ENCODE measurements around the gene LCA5L.
"Not testable (repeated sequence)": the region's sequence is repeated elsewhere in the genome, so short reads cannot be mapped to it uniquely, and the experiment has no call there.

LCA5L gene

GRCh38 chr21:39451332-39452206, 6.0 kb upstream of the LCA5L start, which contains the start of gene SH3BGR:
Gene SH3BGR, plus strand, starts transcription at chr21:39451970. Its CDS starts 127 bp downstream, at chr21:39452097.
- DNase-seq (ENCODE audit: low spot score), result no peak

- no peak for DNase-seq (ENCODE audit: low spot score)
Observed at GRCh38 chr21:39447264-39447663, 1.7 kb upstream of the LCA5L start.

- peak; percentile 35 for DNase-seq (ENCODE audit: low spot score)
Observed at GRCh38 chr21:39444421-39445180, 977 bp downstream of the LCA5L start.

- DNase-seq (ENCODE audit: low spot score), result peak; percentile 78
Observed at GRCh38 chr21:39441502-39442475, 3.8 kb downstream of the LCA5L start.

GRCh38 chr21:39439232-39439631, 6.3 kb downstream of the LCA5L start:
- DNase-seq (ENCODE audit: low spot score), result no peak

GRCh38 chr21:39434950-39435349, 10.6 kb downstream of the LCA5L start:
- DNase-seq (ENCODE audit: low spot score), result no peak

GRCh38 chr21:39430954-39431353, 14.6 kb downstream of the LCA5L start:
- no peak for DNase-seq (ENCODE audit: low spot score)

GRCh38 chr21:39430457-39430856, 15.1 kb downstream of the LCA5L start:
- DNase-seq (ENCODE audit: low spot score), result no peak

GRCh38 chr21:39430016-39430415, 15.6 kb downstream of the LCA5L start:
- no peak for DNase-seq (ENCODE audit: low spot score)

- DNase-seq (ENCODE audit: low spot score), result no peak
Observed at GRCh38 chr21:39429445-39429844, 16.1 kb downstream of the LCA5L start.

GRCh38 chr21:39422527-39423241, 22.9 kb downstream of the LCA5L start:
- no peak for DNase-seq (ENCODE audit: low spot score)

GRCh38 chr21:39419204-39419603, 26.4 kb downstream of the LCA5L start:
- DNase-seq (ENCODE audit: low spot score), result not testable (repeated sequence)

- DNase-seq (ENCODE audit: low spot score), result no peak
Observed at GRCh38 chr21:39406065-39406464, 39.5 kb downstream of the LCA5L start.

- no peak for DNase-seq (ENCODE audit: low spot score)
Observed at GRCh38 chr21:39400173-39400572, 45.4 kb downstream of the LCA5L start.

- DNase-seq (ENCODE audit: low spot score), result no peak
Observed at GRCh38 chr21:39397646-39398385, 47.8 kb downstream of the LCA5L start.

GRCh38 chr21:39392981-39393380, 52.6 kb downstream of the LCA5L start:
- no peak for DNase-seq (ENCODE audit: low spot score)

GRCh38 chr21:39390212-39390765, 55.3 kb downstream of the LCA5L start:
- no peak for DNase-seq (ENCODE audit: low spot score)

- no peak for DNase-seq (ENCODE audit: low spot score)
Observed at GRCh38 chr21:39388811-39389155, 56.8 kb downstream of the LCA5L start.

GRCh38 chr21:39388038-39388810, 57.4 kb downstream of the LCA5L start:
- peak; percentile 92 for DNase-seq (ENCODE audit: low spot score)
